ENCODE results near the gene RASL10B. TPM values are rescaled to one million over a fixed set of nuclear protein-coding genes. Genes with fewer than 3 reads are reported as not detected.

The RASL10B gene
- polyA plus RNA-seq, 1 donor (not counting 4 experiments of a cell fraction or from before 2014, with no cell fraction given): 0.07 TPM

GRCh38 chr17:35726127-35726952, 5.1 kb upstream of the RASL10B start:
- TF ChIP-seq EZH2 (IDR thresholded peaks at IDR 0.05; ENCODE audit: low read length) (no peak), CTCF (optimal IDR thresholded peaks at IDR 0.05 in 1 of 3, IDR thresholded peaks at IDR 0.05 in 1 of 3, conservative IDR thresholded peaks at IDR 0.05 in 1 of 3; ENCODE audit: extremely low read depth in 1 of 3, insufficient read depth in 2 of 3, low read length in 3 of 3) (no peak)
- no peak overlapping the region for H3K4me2 ChIP-seq (ENCODE audit: control insufficient read depth, extremely low read depth, insufficient read depth, low read depth, low read length)
- H3K79me2 ChIP-seq (ENCODE audit: control insufficient read depth, insufficient read depth, low read length): no peaks in the 10 kb centered on the region
- peaks cover 10 to 29% of the 10 kb centered on the region in 2 experiments for H3K36me3 ChIP-seq (ENCODE audit: control insufficient read depth in 2 of 2, extremely low read depth in 1 of 2, insufficient read depth in 2 of 2, low read length in 2 of 2)
- H3K27ac ChIP-seq (ENCODE audit: control insufficient read depth, insufficient read depth, low read length): no peak overlapping the region
- no peak overlapping the region for H3K4me3 ChIP-seq (ENCODE audit: control insufficient read depth in 2 of 3, extremely low read depth in 1 of 3, insufficient read depth in 2 of 3, low read depth in 1 of 3, low read length in 3 of 3)
- no peak for DNase-seq (ENCODE audit: low read depth, low spot score)
- H4K20me1 ChIP-seq (ENCODE audit: control insufficient read depth, extremely low read depth, insufficient read depth, low read length): no peaks in the 10 kb centered on the region
- H3K4me1 ChIP-seq (ENCODE audit: control insufficient read depth, extremely low read depth, insufficient read depth, low read length): peaks cover 3% of the 10 kb centered on the region
- no peak overlapping the region for H3K9ac ChIP-seq (ENCODE audit: control insufficient read depth, extremely low read depth, insufficient read depth, low read length)
- FAIRE-seq: no peak
- H3K27me3 ChIP-seq (ENCODE audit: control insufficient read depth, extremely low read depth, insufficient read depth, low read length): no peaks in the 10 kb centered on the region
- no peaks in the 10 kb centered on the region for H3K9me1 ChIP-seq (ENCODE audit: control insufficient read depth, extremely low read depth, insufficient read depth, low read length)
- no peak overlapping the region for H2AFZ ChIP-seq (ENCODE audit: control insufficient read depth, low read length)
- H3K9me3 ChIP-seq (ENCODE audit: control insufficient read depth, low read depth, low read length): no peaks in the 10 kb centered on the region
- dilution Hi-C loops (cut with MboI; ENCODE audit: extremely low pct_ligation_motif_present, low sequenced_read_pairs): no loop called here

- FAIRE-seq (no peak), DNase-seq (ENCODE audit: low read depth, low spot score) (no peak)
- Histone ChIP-seq H3K4me2 (ENCODE audit: control insufficient read depth, extremely low read depth, insufficient read depth, low read depth, low read length) (no peak overlapping the region), H3K9ac (ENCODE audit: control insufficient read depth, extremely low read depth, insufficient read depth, low read length) (no peak overlapping the region), H4K20me1 (ENCODE audit: control insufficient read depth, extremely low read depth, insufficient read depth, low read length) (no peaks in the 10 kb centered on the region), H3K9me1 (ENCODE audit: control insufficient read depth, extremely low read depth, insufficient read depth, low read length) (no peaks in the 10 kb centered on the region), H3K79me2 (ENCODE audit: control insufficient read depth, insufficient read depth, low read length) (no peaks in the 10 kb centered on the region), H3K27me3 (ENCODE audit: control insufficient read depth, extremely low read depth, insufficient read depth, low read length) (peaks cover under 1% of the 10 kb centered on the region), H2AFZ (ENCODE audit: control insufficient read depth, low read length) (no peak overlapping the region), H3K36me3 (ENCODE audit: control insufficient read depth in 2 of 2, extremely low read depth in 1 of 2, insufficient read depth in 2 of 2, low read length in 2 of 2) (peaks cover 10 to 29% of the 10 kb centered on the region in 2 experiments), H3K4me3 (ENCODE audit: control insufficient read depth in 2 of 3, extremely low read depth in 1 of 3, insufficient read depth in 2 of 3, low read depth in 1 of 3, low read length in 3 of 3) (no peak overlapping the region), H3K4me1 (ENCODE audit: control insufficient read depth, extremely low read depth, insufficient read depth, low read length) (peaks cover 3% of the 10 kb centered on the region), H3K27ac (ENCODE audit: control insufficient read depth, insufficient read depth, low read length) (no peak overlapping the region), H3K9me3 (ENCODE audit: control insufficient read depth, low read depth, low read length) (no peaks in the 10 kb centered on the region)
- TF ChIP-seq EZH2 (IDR thresholded peaks at IDR 0.05; ENCODE audit: low read length) (no peak), CTCF (optimal IDR thresholded peaks at IDR 0.05 in 1 of 3, IDR thresholded peaks at IDR 0.05 in 1 of 3, conservative IDR thresholded peaks at IDR 0.05 in 1 of 3; ENCODE audit: extremely low read depth in 1 of 3, insufficient read depth in 2 of 3, low read length in 3 of 3) (no peak)
- dilution Hi-C loops (cut with MboI; ENCODE audit: extremely low pct_ligation_motif_present, low sequenced_read_pairs): no loop called here
Observed at GRCh38 chr17:35726953-35727460, 4.4 kb upstream of the RASL10B start.

All from keratinocyte (primary cell).